Inferior parietal cortex (tissue), 1 donor: ENCODE results near the gene CHAT.

Experiments used
- DNase-seq: peaks from one replicate; pipeline ENCODE4 v3.0.0-alpha.2; 2016; ENCODE audit errors: extremely low spot score

The CHAT gene

DNA sequence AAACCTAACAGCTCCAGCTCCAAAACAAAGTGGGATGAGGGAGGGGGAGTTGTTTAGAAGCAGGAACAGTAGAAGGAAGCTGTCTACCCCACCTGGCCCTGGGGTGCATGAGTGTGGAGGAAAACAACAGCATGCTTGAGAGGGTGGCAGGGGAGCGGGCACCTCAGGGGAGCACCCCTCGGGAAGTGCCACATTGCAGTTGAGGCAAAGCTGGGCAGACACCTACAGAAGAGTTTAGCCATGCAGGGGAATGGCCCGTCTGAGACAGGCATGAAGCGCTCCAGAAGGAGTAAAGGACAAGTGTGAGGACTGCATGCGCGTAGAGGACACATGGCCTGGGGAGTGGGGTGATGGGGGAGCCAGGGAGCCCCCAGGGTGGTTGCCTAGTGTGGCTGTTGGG lies 18.1 kb downstream of the CHAT start:
- no peak for DNase-seq

DNA sequence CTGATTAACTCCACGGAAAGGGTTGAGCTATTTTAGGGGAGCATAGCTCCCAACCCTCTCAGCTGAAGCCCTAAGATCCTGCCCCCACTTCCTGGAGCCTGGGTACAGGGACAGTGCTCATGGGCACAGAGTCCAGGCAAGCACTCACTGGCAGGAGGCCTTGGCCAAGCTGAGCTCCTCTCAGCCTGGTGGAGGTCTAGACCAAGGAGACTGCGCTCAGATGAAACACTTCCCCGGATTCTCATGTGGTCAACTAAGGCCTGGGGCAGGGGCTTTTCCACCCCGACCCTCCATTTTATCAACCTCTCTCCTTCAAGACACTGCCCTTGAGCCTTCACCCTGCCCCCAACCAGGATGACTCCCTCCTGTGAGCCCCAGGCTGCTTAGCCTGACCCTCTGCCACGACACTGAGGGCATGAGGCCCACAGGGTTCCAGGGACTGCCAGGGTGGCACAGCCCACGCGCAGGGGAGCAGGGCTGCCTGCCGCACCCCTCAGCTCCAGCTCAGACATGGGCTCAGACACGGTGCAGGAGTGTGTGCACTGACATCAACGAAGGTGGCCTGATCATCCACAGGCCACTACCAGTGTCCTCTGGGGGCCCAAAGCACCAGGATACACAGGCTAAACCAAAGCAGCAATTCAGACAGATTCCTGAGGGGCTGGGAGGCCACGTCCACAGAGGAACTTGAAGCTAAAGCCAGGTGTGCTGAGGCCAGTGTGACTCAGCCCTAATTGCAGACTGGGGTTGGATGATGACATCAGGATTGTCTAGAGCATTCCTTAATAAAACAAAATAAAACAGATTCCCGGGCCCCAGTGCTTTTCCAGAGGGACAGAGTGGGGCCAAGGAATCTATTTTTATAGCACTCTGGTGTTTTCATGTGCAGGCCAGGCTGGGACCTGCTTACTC lies 18.8 kb downstream of the CHAT start:
- no peak for DNase-seq

- no peak for DNase-seq
Observed at GRCh38 chr10:49633327-49634068, 19.7 kb downstream of the CHAT start.

- no peak for DNase-seq
Observed at GRCh38 chr10:49634069-49634660, 20.3 kb downstream of the CHAT start.

GRCh38 chr10:49642311-49642710 lies 28.5 kb downstream of the CHAT start:
- DNase-seq, result no peak

DNA sequence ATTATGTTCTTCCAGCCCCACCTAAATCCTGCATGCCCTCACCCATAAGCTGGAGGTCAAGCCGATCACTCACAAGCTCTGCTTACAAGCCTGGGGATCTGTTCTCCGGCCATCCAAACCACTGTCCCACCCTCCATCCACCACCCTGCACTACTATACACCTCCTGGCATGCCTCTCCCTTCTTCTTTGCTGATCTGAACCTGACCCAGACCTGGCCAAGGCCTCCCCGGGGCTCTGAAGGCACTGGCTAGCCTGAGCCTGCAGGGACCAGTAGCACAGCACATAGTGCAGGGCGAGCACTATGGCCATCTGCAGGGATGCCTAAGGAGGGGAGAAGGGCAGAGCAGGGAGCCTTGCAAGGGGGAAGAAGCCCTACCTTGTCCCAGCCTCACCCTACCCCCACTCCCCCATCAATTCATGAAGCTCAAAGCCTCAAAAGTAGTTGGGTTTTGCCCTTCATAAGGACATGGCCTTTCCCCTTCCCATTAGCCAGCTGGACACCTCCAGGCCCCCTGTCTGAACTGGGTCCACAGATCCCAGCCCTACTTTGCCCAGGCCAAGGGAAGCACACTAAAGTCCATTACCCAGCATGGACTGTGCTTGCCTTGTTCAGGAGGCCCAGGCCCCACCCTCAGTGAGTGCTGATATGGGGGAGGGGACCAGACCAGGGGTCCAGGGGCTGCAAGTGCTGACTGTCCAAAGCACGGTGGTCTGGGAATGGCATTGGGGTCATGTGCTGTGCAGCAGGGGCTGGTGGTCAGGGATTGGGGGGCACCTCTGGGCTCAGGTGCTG lies 29.6 kb downstream of the CHAT start:
- no peak for DNase-seq

DNA sequence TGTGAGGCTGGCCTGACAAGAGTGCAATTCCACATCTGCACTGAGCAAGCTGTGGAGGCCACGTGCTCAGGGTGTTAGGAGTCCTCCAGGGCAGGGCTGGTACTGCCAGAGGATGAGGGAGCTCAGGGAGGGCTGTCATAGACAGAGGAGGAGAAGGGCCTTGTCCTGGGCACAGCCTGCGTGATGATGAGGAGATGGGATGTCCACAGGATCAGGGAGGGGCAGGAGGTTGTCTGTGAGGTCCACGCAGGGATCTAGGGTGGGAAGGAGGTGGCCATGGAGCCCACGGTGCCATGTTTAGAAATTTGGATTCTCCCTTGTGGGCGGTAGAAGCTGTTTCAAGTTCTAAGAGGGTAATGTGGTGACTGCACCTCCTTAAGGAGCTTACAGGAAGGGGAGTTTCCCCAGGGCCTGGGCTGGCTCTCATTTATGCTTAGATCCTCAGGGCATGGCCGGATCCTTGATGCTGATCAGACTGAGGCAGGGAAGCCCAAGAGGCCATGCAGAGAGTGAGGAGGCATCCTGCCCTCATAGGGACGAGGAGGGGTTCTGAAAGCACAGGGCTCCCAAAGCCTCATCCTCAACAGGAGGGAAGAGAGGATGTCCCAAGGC lies 30.3 kb downstream of the CHAT start:
- DNase-seq, result no peak

DNA sequence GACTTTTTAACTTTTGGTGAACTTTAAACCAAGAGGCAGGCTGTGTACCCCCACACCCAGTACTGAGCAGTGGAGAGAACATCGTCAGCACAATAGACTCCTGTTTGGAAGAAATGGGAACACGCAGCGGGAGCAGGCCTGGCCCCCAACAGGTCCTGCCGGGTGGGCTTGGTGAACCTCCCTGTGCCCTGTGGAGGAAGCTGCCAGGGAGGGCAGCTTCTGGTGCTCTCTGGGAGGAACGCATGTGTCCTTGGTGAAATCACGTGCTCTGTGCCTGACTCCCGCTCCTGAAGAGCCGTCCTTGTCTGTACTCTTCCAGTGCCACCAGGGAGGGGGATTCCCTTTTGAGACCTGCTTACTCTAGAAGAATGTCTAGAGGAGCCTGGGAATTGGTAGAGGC lies 31.6 kb downstream of the CHAT start:
- DNase-seq, result no peak

DNA sequence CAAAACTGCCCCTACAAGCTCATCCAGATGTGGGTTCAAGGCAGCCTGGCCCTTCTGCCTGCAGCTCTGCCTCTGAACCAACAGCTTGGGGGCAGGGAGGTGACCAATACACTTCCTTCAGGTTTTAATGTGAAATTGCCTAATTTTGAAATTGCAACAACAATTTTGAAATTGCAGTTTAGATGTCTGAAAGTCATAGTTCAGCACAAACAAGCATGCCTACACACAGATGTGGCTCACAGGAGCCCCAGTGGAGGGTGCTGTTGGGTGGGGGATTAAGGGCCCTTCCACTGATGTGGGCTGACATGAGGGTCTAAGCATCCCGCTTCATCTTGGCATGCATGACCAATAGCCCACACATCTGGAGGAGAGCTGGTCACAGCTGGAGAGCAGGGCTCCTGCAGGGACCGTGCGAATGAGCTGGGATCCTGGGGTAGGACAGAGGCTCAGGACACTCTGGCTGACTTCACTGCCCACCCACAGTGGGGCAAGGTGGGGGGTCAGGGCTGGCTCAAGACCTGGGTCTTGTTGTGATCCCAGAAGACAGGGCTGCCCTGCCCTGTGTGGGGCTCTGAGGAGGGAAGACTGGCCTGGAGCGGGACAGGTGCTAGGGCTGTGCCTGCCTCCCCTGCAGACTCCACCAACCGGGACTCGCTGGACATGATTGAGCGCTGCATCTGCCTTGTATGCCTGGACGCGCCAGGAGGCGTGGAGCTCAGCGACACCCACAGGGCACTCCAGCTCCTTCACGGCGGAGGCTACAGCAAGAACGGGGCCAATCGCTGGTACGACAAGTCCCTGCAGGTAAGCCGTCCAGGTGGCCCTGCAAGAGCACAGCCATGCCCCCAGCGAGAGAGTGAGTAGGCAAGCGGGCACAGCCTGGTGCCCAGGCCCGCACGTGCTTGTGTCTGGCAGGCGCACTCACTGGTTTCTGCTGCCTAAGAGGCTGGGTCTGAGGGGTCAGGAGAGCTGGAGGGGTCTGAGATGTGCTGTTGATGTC lies 32.3 kb downstream of the CHAT start:
- DNase-seq, result no peak

- DNase-seq, result no peak
Observed at GRCh38 chr10:49647554-49647953, 33.7 kb downstream of the CHAT start.

DNA sequence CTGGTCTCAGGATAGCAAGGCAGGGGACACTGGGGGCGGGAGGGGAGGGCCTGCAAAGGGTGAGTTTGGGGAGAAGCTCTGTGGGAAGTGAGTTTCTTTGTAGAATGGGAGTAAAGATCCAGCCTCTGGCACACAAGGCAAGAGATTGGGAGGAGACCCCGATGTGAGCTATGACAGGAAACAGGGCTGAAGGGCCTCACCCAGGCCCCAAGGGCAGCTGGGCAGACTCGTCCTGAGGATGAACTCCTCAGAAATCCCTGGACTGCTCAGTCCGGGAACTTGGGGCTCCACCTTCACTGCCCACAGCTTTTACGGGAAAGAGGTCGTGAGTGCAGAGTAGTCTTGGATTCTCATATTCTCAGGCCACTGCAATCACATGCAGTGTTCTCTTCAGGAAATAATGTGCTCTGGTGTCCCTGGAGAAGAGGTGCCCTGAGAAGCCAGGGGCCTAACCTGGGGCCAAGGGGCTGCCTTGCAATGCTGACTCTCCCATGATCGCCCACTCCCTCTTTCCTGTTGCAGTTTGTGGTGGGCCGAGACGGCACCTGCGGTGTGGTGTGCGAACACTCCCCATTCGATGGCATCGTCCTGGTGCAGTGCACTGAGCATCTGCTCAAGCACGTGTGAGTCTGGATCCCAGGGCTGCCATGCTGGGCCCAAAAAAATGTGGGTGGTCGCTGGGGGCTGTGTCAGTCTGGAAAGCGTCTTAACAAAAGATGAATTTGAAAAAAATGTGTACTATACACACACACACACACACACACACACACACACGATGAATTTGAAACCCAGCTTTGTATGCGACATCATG lies 34.4 kb downstream of the CHAT start:
- DNase-seq, result no peak

DNA sequence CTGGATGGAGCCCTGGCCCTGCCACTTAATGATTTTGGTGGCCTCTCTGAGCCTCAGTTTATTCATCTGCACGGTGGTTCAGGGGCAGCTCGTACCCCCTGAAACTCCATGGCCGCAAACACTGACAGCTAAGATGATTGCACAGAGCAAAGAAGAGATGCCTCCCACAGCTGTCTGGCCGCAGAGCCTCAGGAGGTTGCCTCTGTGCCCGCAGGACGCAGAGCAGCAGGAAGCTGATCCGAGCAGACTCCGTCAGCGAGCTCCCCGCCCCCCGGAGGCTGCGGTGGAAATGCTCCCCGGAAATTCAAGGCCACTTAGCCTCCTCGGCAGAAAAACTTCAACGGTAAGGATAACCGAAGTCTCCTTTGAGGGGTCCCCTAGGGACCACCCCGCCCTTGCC lies 35.5 kb downstream of the CHAT start:
- DNase-seq, result no peak

DNA sequence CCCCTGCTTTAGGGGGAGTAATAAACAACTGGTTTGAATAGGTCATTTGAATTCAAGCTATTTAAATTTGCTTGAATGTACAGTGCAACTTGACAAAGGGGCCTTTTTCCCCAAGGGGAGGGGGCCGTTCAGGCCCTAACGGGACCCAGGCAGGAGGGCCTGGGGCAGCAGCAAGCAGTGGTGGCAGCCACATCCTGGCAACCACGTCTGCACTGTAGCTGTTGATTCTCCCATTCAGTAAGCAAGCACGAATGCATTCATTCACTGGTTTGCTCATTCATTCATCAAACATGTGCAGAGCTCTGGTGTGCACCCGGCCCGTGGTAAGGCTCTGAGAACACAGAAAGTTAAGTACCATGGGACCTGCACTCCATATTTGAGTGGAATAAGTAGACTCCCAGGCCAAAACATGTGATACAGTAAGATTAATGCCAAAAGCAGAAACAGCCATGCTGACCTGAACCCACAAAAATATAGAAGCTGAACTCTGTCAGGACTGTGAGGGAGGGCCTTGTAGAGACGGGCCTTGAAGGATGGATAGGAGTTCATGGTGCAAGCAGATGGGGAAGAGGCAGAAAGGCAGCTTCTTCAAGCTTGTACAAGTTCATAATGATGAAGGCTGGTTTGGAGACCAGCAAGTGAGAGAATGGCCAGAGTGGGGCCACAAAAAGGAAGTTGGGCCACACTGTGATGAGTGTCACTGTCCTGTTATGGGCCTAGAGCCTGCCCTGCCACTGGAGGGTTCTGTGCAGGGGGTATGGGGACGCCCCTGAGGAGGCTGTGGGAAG lies 36.3 kb downstream of the CHAT start:
- DNase-seq, result no peak

- no peak for DNase-seq
Observed at GRCh38 chr10:49650724-49651034, 36.8 kb downstream of the CHAT start.

DNA sequence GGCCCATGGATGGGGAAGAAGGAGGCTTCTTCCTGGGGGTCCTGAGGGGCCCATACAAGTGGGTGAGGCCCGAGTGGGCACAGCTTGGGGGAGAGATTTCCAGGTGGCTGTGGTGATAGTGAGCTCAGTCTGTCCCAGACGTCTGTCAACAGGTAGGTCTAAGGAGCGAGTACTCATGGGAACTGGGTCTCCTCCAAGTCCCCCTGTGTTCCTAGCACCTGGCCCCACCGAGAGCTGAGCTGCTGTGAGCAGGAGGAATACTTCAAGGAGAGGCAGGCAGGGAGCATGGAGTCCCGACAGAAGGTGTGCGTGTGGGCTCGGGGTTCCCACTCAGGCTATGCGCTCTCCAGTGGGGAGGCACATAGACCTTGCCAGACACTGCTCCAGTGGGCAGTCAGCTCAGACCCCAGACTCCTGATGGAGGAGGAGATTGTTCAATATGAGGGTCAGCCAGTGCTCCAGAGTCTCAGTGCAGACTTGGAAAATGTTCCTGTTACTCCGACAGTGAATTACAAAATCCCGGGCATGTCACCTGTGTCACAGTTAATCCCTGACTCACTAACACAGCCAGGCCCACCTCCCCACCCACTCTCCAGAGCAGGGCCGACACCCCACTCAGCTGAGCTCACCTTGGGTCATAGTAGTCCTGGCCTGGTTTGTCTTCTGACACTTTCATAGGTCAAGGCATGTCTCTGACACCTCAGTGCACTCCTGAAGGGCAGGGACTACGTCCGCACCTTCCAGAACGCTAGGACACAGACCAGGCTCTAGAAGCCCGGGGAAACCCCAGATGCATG lies 37.4 kb downstream of the CHAT start:
- no peak for DNase-seq

- no peak for DNase-seq
Observed at GRCh38 chr10:49651917-49652316, 38.1 kb downstream of the CHAT start.

- DNase-seq, result no peak
Observed at GRCh38 chr10:49652421-49653272, 38.8 kb downstream of the CHAT start.
